ENCODE results near the gene ADGRG3. TPM values are rescaled to one million over a fixed set of nuclear protein-coding genes. Genes with fewer than 3 reads are reported as not detected.

Gene ADGRG3
- total and polyA plus RNA-seq, 2 of the 13 experiments (the other 11 are each of a cell fraction or from before 2014, with no cell fraction given) = 2.7 to 11.8 TPM

DNA sequence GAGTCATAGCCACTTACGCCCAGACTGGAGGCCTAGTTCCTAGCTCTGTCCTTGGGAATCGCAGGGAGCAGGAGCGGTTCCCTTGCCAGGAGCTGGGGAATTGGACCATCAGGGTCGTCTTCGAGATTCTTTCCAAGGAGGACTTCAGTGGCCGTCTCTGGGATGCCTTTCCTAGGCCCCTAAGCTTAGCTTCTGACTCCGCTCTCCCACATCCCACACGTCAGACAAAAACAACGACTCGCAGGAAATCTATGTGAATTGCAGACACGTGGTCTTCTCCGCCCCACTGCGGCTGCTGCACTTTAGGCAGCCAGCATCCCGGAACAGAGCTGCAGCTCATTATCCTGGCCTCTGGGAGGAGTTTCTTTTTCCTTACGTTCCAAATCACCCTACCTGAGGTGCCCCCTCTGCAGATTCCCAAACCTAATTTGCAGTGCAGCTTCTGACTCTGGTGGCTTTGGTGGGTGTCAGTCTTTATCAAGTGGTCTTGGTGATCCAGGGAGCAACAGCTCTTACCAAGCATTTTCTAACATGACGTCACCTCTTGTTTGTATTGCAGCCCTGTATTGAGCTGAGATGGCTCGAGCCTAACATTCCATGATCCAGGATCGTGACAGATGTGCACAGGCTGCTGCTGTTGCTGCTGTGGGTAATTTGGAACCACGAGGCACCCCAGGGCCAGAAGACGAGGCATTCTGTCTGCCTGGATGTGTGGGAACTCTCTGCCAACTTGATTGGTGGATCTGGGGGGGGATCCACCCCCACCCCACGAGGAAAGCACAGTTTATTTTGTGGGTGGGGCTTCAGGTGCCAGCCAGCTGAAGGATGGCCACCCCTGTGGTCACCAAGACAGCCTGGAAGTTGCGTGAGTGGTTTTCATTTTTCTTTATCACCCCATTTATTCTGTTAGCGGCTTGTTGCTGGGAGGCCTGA is 68.6 kb downstream of the ADGRG3 start (continued):
- TF ChIP-seq ZNF24 (IDR thresholded peaks at IDR 0.05) = no peak
- TF ChIP-seq, protein P1, sequence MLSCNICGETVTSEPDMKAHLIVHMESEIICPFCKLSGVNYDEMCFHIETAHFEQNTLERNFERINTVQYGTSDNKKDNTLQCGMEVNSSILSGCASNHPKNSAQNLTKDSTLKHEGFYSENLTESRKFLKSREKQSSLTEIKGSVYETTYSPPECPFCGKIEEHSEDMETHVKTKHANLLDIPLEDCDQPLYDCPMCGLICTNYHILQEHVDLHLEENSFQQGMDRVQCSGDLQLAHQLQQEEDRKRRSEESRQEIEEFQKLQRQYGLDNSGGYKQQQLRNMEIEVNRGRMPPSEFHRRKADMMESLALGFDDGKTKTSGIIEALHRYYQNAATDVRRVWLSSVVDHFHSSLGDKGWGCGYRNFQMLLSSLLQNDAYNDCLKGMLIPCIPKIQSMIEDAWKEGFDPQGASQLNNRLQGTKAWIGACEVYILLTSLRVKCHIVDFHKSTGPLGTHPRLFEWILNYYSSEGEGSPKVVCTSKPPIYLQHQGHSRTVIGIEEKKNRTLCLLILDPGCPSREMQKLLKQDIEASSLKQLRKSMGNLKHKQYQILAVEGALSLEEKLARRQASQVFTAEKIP (CRISPR knock-in tag; IDR thresholded peaks at IDR 0.05; ENCODE audit: borderline replicate concordance) = no peak
- TF ChIP-seq PHF21A (CRISPR knock-in tag; IDR thresholded peaks at IDR 0.05) = peak; percentile 58; the same call in 1 of the 2 replicates
- no peak for TF ChIP-seq KDM1A (CRISPR knock-in tag; IDR thresholded peaks at IDR 0.05)
- no peak for TF ChIP-seq NCOR1 (IDR thresholded peaks at IDR 0.05; ENCODE audit: borderline replicate concordance, low read length)
- no peak for TF ChIP-seq KLF15 (CRISPR knock-in tag; IDR thresholded peaks at IDR 0.05; ENCODE audit: borderline replicate concordance)
- TF ChIP-seq KDM2A (CRISPR knock-in tag; IDR thresholded peaks at IDR 0.05; ENCODE audit: borderline replicate concordance, low read depth) = no peak; the same call in 1 of the 2 replicates
- peak; percentile 47; the same call in 1 of the 2 replicates for TF ChIP-seq SIN3B (IDR thresholded peaks at IDR 0.05; ENCODE audit: low read length)
- no peak for TF ChIP-seq ZBTB3 (CRISPR knock-in tag; IDR thresholded peaks at IDR 0.05; ENCODE audit: borderline replicate concordance, low read depth)
- no peak; the same call in 1 of the 2 replicates for TF ChIP-seq ZFX (CRISPR knock-in tag; IDR thresholded peaks at IDR 0.05; ENCODE audit: low read depth)
- TF ChIP-seq ZNF124 (CRISPR knock-in tag; IDR thresholded peaks at IDR 0.05) = no peak
- no peak for TF ChIP-seq ZNF883 (CRISPR knock-in tag; IDR thresholded peaks at IDR 0.05; ENCODE audit: not compliant biosample characterization)
- peak; percentile 27; the same call in 1 of the 2 replicates for TF ChIP-seq HOXA5 (CRISPR knock-in tag; IDR thresholded peaks at IDR 0.05)
- TF ChIP-seq, protein P2, sequence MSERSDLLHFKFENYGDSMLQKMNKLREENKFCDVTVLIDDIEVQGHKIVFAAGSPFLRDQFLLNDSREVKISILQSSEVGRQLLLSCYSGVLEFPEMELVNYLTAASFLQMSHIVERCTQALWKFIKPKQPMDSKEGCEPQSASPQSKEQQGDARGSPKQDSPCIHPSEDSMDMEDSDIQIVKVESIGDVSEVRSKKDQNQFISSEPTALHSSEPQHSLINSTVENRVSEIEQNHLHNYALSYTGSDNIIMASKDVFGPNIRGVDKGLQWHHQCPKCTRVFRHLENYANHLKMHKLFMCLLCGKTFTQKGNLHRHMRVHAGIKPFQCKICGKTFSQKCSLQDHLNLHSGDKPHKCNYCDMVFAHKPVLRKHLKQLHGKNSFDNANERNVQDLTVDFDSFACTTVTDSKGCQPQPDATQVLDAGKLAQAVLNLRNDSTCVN (CRISPR knock-in tag; IDR thresholded peaks at IDR 0.05; ENCODE audit: borderline replicate concordance) = no peak
- TF ChIP-seq, protein P3, sequence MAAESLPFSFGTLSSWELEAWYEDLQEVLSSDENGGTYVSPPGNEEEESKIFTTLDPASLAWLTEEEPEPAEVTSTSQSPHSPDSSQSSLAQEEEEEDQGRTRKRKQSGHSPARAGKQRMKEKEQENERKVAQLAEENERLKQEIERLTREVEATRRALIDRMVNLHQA (CRISPR knock-in tag; IDR thresholded peaks at IDR 0.05) = no peak
- TF ChIP-seq HNRNPK (IDR thresholded peaks at IDR 0.05; ENCODE audit: low read depth, low read length, poor library complexity, severe bottlenecking) = no peak
- TF ChIP-seq, protein P4, sequence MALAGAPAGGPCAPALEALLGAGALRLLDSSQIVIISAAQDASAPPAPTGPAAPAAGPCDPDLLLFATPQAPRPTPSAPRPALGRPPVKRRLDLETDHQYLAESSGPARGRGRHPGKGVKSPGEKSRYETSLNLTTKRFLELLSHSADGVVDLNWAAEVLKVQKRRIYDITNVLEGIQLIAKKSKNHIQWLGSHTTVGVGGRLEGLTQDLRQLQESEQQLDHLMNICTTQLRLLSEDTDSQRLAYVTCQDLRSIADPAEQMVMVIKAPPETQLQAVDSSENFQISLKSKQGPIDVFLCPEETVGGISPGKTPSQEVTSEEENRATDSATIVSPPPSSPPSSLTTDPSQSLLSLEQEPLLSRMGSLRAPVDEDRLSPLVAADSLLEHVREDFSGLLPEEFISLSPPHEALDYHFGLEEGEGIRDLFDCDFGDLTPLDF (CRISPR knock-in tag; IDR thresholded peaks at IDR 0.05) = no peak
- TF ChIP-seq PCBP1 (IDR thresholded peaks at IDR 0.05; ENCODE audit: borderline replicate concordance, low read depth, low read length) = no peak
- TF ChIP-seq TOPORS (CRISPR knock-in tag; IDR thresholded peaks at IDR 0.05) = 0 out of 2 replicates have a peak, but pooled peaks have one; percentile 35
- no peak for TF ChIP-seq KLF11 (CRISPR knock-in tag; IDR thresholded peaks at IDR 0.05)
- no peak for TF ChIP-seq RBAK (CRISPR knock-in tag; IDR thresholded peaks at IDR 0.05)
- TF ChIP-seq, protein P5, sequence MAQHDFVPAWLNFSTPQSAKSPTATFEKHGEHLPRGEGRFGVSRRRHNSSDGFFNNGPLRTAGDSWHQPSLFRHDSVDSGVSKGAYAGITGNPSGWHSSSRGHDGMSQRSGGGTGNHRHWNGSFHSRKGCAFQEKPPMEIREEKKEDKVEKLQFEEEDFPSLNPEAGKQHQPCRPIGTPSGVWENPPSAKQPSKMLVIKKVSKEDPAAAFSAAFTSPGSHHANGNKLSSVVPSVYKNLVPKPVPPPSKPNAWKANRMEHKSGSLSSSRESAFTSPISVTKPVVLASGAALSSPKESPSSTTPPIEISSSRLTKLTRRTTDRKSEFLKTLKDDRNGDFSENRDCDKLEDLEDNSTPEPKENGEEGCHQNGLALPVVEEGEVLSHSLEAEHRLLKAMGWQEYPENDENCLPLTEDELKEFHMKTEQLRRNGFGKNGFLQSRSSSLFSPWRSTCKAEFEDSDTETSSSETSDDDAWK (CRISPR knock-in tag; IDR thresholded peaks at IDR 0.05) = no peak
- TF ChIP-seq KDM6A (CRISPR knock-in tag; IDR thresholded peaks at IDR 0.05; ENCODE audit: low read depth) = no peak
- TF ChIP-seq EZH2 (conservative IDR thresholded peaks at IDR 0.05; ENCODE audit: low read depth, low read length) = no peak

Measured in HepG2 (cell line).